WTC11 (cell line): ENCODE data around the gene TCAP.

Experiments
- E2F4 ChIP-seq: sonication (generic); formaldehyde crosslinking; IDR thresholded peaks from 2 replicates; pipeline ENCODE4 v1.8.1; 2022; ENCODE audit warnings: low read depth, mild to moderate bottlenecking, moderate library complexity, missing genetic modification reagents, borderline replicate concordance
- USF1 ChIP-seq: sonication (generic); formaldehyde crosslinking; IDR thresholded peaks from 2 replicates; pipeline ENCODE4 v1.8.0; 2022; ENCODE audit warnings: mild to moderate bottlenecking, missing genetic modification reagents
- TF ChIP-seq, protein P1 (sequence below): fragments of 200-600 bp; IDR thresholded peaks from 2 replicates; pipeline ENCODE4 v1.8.0; 2022; ENCODE audit warnings: antibody characterized with exemption

GRCh38 chr17:39709998-39710964 is 45.1 kb downstream of the TCAP start:
- TF ChIP-seq E2F4 (CRISPR knock-in tag) (no peak), USF1 (CRISPR knock-in tag) (no peak)
- TF ChIP-seq, protein P1, sequence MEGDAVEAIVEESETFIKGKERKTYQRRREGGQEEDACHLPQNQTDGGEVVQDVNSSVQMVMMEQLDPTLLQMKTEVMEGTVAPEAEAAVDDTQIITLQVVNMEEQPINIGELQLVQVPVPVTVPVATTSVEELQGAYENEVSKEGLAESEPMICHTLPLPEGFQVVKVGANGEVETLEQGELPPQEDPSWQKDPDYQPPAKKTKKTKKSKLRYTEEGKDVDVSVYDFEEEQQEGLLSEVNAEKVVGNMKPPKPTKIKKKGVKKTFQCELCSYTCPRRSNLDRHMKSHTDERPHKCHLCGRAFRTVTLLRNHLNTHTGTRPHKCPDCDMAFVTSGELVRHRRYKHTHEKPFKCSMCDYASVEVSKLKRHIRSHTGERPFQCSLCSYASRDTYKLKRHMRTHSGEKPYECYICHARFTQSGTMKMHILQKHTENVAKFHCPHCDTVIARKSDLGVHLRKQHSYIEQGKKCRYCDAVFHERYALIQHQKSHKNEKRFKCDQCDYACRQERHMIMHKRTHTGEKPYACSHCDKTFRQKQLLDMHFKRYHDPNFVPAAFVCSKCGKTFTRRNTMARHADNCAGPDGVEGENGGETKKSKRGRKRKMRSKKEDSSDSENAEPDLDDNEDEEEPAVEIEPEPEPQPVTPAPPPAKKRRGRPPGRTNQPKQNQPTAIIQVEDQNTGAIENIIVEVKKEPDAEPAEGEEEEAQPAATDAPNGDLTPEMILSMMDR = no peak
